Neural cell (in vitro differentiated cells): Measurements from ENCODE around the gene UGT2B7.

Experiments
- CTCF ChIP-seq: fragments of 450-650 bp; IDR thresholded peaks from 2 replicates; pipeline ENCODE4 v1.5.1; 2014; ENCODE audit warnings: antibody characterized with exemption, mild to moderate bottlenecking, moderate library complexity; ENCODE audit not compliant: poor library complexity, severe bottlenecking
- POLR2AphosphoS5 ChIP-seq: IDR thresholded peaks from 2 replicates; pipeline ENCODE4 v1.6.1; 2012
- REST ChIP-seq: IDR thresholded peaks from 2 replicates; pipeline ENCODE4 v1.6.1; 2012; ENCODE audit warnings: borderline replicate concordance

- TF ChIP-seq CTCF (no peak), REST (no peak), POLR2AphosphoS5 (no peak)
Observed at GRCh38 chr4:69156913-69157312, 60.6 kb downstream of the UGT2B7 start.
